Sigmoid colon (tissue), 4 donors: Measurements from ENCODE around the gene CFAP20DC.

Experiments
- EP300 ChIP-seq, 4 donors: sonication (generic); formaldehyde crosslinking; IDR thresholded peaks; one replicate each; pipeline ENCODE4 v1.6.1; 2017; ENCODE audit warnings: antibody characterized with exemption in 4 of 4
- POLR2A ChIP-seq, 2 donors: fragments of 450-650 bp; IDR thresholded peaks; one replicate each; pipeline ENCODE4 v1.6.1; 2016; ENCODE audit warnings: antibody characterized with exemption in 2 of 2, mild to moderate bottlenecking in 2 of 2, moderate library complexity in 2 of 2
- TF ChIP-seq, protein P1 (sequence below), 4 experiments: fragments of 450-650 bp in 3 of 4; fragments of 200-600 bp in 1 of 4; IDR thresholded peaks; one replicate each; pipeline ENCODE4 v1.5.1; 2016 to 2019; ENCODE audit warnings: antibody characterized with exemption in 4 of 4, mild to moderate bottlenecking in 3 of 4, moderate library complexity in 2 of 4

DNA sequence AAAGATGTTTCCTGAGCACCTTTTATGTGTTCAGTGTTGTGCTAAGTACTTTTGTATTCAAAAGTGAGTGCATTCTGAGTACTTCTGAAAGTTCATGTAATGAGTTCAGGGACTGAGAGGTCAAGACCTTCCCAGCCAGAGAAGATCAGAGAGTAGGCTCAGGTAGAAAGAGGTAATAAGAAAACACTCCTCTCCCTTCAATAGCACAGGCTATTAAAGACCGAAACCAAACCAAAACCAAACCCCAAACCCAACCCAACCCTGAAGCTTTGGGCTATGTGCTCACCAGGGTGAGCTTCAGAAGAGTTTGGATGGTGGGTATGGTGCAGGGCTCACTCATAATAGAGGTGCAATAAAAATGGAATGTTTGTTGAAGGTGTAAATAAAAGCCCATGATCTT lies 306.5 kb downstream of the CFAP20DC start:
- TF ChIP-seq, protein P1, sequence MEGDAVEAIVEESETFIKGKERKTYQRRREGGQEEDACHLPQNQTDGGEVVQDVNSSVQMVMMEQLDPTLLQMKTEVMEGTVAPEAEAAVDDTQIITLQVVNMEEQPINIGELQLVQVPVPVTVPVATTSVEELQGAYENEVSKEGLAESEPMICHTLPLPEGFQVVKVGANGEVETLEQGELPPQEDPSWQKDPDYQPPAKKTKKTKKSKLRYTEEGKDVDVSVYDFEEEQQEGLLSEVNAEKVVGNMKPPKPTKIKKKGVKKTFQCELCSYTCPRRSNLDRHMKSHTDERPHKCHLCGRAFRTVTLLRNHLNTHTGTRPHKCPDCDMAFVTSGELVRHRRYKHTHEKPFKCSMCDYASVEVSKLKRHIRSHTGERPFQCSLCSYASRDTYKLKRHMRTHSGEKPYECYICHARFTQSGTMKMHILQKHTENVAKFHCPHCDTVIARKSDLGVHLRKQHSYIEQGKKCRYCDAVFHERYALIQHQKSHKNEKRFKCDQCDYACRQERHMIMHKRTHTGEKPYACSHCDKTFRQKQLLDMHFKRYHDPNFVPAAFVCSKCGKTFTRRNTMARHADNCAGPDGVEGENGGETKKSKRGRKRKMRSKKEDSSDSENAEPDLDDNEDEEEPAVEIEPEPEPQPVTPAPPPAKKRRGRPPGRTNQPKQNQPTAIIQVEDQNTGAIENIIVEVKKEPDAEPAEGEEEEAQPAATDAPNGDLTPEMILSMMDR (IDR thresholded peaks at IDR 0.05): no peak
- TF ChIP-seq POLR2A (IDR thresholded peaks at IDR 0.05) (no peak), EP300 (IDR thresholded peaks at IDR 0.05) (no peak)
